Neural cell (in vitro differentiated cells): ENCODE data around the gene SEPTIN1. TPM values are rescaled to one million over a fixed set of nuclear protein-coding genes. Genes with fewer than 3 reads are reported as not detected.

ENCODE experiments used
- H2AFZ ChIP-seq: fragments of 200-600, 300-800 bp; sonication (generic), shearing (Covaris generic); 2 replicates; pipeline ENCODE4 v1.6.0; 2014; ENCODE audit warnings: low read depth, mild to moderate bottlenecking, antibody characterized with exemption, low read length, moderate library complexity
- H3F3A ChIP-seq: fragments of 200-600 bp; shearing (Covaris generic); 2 replicates; pipeline ENCODE4 v1.6.1; 2016; ENCODE audit warnings: mild to moderate bottlenecking, moderate library complexity, mixed read lengths, antibody characterized with exemption, low read length; ENCODE audit not compliant: insufficient read depth, poor library complexity, severe bottlenecking
- H3K27ac ChIP-seq: fragments of 200-600, 300-800 bp; sonication (generic), shearing (Covaris generic); 2 replicates; pipeline ENCODE4 v1.5.1; 2014; ENCODE audit warnings: mild to moderate bottlenecking, low read length, moderate library complexity
- H3K27me3 ChIP-seq: fragments of 300-800, 200-600 bp; sonication (generic), shearing (Covaris generic); 2 replicates; pipeline ENCODE4 v1.6.0; 2014; ENCODE audit warnings: mild to moderate bottlenecking, low read depth, low read length, moderate library complexity; ENCODE audit not compliant: insufficient read depth
- H3K36me3 ChIP-seq: fragments of 300-800, 200-600 bp; sonication (generic), shearing (Covaris generic); 2 replicates; pipeline ENCODE4 v1.5.1; 2014; ENCODE audit warnings: mild to moderate bottlenecking, antibody characterized with exemption, low read length, moderate library complexity; ENCODE audit not compliant: insufficient read depth
- H3K4me2 ChIP-seq: fragments of 300-800, 200-600 bp; sonication (generic), shearing (Covaris generic); 2 replicates; pipeline ENCODE4 v1.6.0; 2014; ENCODE audit warnings: mild to moderate bottlenecking, low read length
- H3K4me3 ChIP-seq: fragments of 300-800, 200-600 bp; sonication (generic), shearing (Covaris generic); 2 replicates; pipeline ENCODE4 v1.5.1; 2014; ENCODE audit warnings: mild to moderate bottlenecking, low read length, moderate library complexity
- H3K79me2 ChIP-seq: fragments of 200-600 bp; shearing (Covaris generic); replicated peaks from 2 replicates; pipeline ENCODE4 v1.6.0; 2014; ENCODE audit warnings: mild to moderate bottlenecking, low read length, moderate library complexity; ENCODE audit not compliant: insufficient read depth
- H3K9ac ChIP-seq: fragments of 300-800, 200-600 bp; sonication (generic), shearing (Covaris generic); 2 replicates; pipeline ENCODE4 v1.6.1; 2016; ENCODE audit warnings: mild to moderate bottlenecking, low read length, mixed read lengths
- H3K9me2 ChIP-seq: fragments of 200-600 bp; shearing (Covaris generic); 2 replicates; pipeline ENCODE4 v1.6.1; 2016; ENCODE audit warnings: mild to moderate bottlenecking, low read length, mixed read lengths; ENCODE audit not compliant: insufficient read depth
- H3K9me3 ChIP-seq: fragments of 200-600, 300-800 bp; sonication (generic), shearing (Covaris generic); 2 replicates; pipeline ENCODE4 v1.6.1; 2016; ENCODE audit warnings: mild to moderate bottlenecking, mixed run types, low read length, moderate library complexity, mixed read lengths
- H4K20me1 ChIP-seq: fragments of 200-600 bp; shearing (Covaris generic); 2 replicates; pipeline ENCODE4 v1.6.1; 2016; ENCODE audit warnings: mild to moderate bottlenecking, mixed run types; ENCODE audit not compliant: insufficient read depth
- EP300 ChIP-seq: fragments of 450-650 bp; conservative IDR thresholded peaks from 2 replicates; pipeline ENCODE4 v1.6.1; 2014; ENCODE audit warnings: antibody characterized with exemption, mild to moderate bottlenecking, moderate library complexity; ENCODE audit not compliant: poor library complexity, severe bottlenecking
- EZH2 ChIP-seq: fragments of 200-600, 300-800 bp; shearing (Covaris generic), sonication (generic); IDR thresholded peaks from 2 replicates; pipeline ENCODE4 v1.6.1; 2014; ENCODE audit warnings: antibody characterized with exemption, low read length, borderline replicate concordance, mild to moderate bottlenecking; ENCODE audit not compliant: insufficient read depth, poor library complexity, severe bottlenecking
- MXI1 ChIP-seq: fragments of 450-650 bp; conservative IDR thresholded peaks from 2 replicates; pipeline ENCODE4 v1.6.1; 2014; ENCODE audit warnings: antibody characterized with exemption, mild to moderate bottlenecking; ENCODE audit not compliant: poor library complexity, severe bottlenecking
- POLR2AphosphoS5 ChIP-seq: IDR thresholded peaks from 2 replicates; pipeline ENCODE4 v1.6.1; 2012
- RAD21 ChIP-seq: fragments of 450-650 bp; conservative IDR thresholded peaks from 2 replicates; pipeline ENCODE4 v1.6.1; 2014; ENCODE audit warnings: antibody characterized with exemption, mild to moderate bottlenecking, moderate library complexity
- SMC3 ChIP-seq: fragments of 450-650 bp; conservative IDR thresholded peaks from 2 replicates; pipeline ENCODE4 v1.6.1; 2014; ENCODE audit warnings: antibody characterized with exemption, mild to moderate bottlenecking, moderate library complexity; ENCODE audit not compliant: poor library complexity
- TAF1 ChIP-seq: IDR thresholded peaks from 2 replicates; pipeline ENCODE4 v1.6.1; 2012; ENCODE audit warnings: low read depth
- polyA plus RNA-seq: library from polyadenylated mRNA; depleted of rRNA; stranded (reverse); fragments of >200 nt; gene quantifications from 2 replicates; pipeline ENCODE4 v1.2.3, GENCODE V29; 2014
- TF ChIP-seq, protein P1 (sequence below): IDR thresholded peaks from 2 replicates; pipeline ENCODE4 v1.6.1; 2012; ENCODE audit warnings: borderline replicate concordance
- TF ChIP-seq, protein P2 (sequence below): fragments of 450-650 bp; IDR thresholded peaks from 2 replicates; pipeline ENCODE4 v1.5.1; 2014; ENCODE audit warnings: antibody characterized with exemption, mild to moderate bottlenecking, moderate library complexity; ENCODE audit not compliant: poor library complexity, severe bottlenecking

Gene SEPTIN1
- polyA plus RNA-seq, 1 donor from 2014 or later, result 0.38 TPM

- peak overlapping the region; percentile 59 for H3K27ac ChIP-seq
- no peaks in the 10 kb centered on the region for H3F3A ChIP-seq
- H3K9me2 ChIP-seq, result no peaks in the 10 kb centered on the region
- peak overlapping the region; percentile 85 for H3K9ac ChIP-seq
- H3K9me3 ChIP-seq, result no peaks in the 10 kb centered on the region
- H2AFZ ChIP-seq, result no peak overlapping the region
- peak overlapping the region; percentile 97 for H3K4me3 ChIP-seq
- H4K20me1 ChIP-seq, result peaks cover 24% of the 10 kb centered on the region
- TF ChIP-seq, protein P1, sequence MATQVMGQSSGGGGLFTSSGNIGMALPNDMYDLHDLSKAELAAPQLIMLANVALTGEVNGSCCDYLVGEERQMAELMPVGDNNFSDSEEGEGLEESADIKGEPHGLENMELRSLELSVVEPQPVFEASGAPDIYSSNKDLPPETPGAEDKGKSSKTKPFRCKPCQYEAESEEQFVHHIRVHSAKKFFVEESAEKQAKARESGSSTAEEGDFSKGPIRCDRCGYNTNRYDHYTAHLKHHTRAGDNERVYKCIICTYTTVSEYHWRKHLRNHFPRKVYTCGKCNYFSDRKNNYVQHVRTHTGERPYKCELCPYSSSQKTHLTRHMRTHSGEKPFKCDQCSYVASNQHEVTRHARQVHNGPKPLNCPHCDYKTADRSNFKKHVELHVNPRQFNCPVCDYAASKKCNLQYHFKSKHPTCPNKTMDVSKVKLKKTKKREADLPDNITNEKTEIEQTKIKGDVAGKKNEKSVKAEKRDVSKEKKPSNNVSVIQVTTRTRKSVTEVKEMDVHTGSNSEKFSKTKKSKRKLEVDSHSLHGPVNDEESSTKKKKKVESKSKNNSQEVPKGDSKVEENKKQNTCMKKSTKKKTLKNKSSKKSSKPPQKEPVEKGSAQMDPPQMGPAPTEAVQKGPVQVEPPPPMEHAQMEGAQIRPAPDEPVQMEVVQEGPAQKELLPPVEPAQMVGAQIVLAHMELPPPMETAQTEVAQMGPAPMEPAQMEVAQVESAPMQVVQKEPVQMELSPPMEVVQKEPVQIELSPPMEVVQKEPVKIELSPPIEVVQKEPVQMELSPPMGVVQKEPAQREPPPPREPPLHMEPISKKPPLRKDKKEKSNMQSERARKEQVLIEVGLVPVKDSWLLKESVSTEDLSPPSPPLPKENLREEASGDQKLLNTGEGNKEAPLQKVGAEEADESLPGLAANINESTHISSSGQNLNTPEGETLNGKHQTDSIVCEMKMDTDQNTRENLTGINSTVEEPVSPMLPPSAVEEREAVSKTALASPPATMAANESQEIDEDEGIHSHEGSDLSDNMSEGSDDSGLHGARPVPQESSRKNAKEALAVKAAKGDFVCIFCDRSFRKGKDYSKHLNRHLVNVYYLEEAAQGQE, result no peak
- TF ChIP-seq RAD21, result no peak
- TF ChIP-seq SMC3, result no peak
- no peak for TF ChIP-seq EP300
- no peak for TF ChIP-seq EZH2
- TF ChIP-seq POLR2AphosphoS5, result no peak
- no peak for TF ChIP-seq TAF1
- TF ChIP-seq MXI1, result no peak
- TF ChIP-seq, protein P2, sequence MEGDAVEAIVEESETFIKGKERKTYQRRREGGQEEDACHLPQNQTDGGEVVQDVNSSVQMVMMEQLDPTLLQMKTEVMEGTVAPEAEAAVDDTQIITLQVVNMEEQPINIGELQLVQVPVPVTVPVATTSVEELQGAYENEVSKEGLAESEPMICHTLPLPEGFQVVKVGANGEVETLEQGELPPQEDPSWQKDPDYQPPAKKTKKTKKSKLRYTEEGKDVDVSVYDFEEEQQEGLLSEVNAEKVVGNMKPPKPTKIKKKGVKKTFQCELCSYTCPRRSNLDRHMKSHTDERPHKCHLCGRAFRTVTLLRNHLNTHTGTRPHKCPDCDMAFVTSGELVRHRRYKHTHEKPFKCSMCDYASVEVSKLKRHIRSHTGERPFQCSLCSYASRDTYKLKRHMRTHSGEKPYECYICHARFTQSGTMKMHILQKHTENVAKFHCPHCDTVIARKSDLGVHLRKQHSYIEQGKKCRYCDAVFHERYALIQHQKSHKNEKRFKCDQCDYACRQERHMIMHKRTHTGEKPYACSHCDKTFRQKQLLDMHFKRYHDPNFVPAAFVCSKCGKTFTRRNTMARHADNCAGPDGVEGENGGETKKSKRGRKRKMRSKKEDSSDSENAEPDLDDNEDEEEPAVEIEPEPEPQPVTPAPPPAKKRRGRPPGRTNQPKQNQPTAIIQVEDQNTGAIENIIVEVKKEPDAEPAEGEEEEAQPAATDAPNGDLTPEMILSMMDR, result no peak
- H3K79me2 ChIP-seq, result peaks cover 46% of the 10 kb centered on the region
- H3K27me3 ChIP-seq, result no peaks in the 10 kb centered on the region
- peak overlapping the region; percentile 98 for H3K4me2 ChIP-seq
- H3K36me3 ChIP-seq, result no peaks in the 10 kb centered on the region
Measured at GRCh38 chr16:30369091-30369937, 13.0 kb downstream of the SEPTIN1 start.

- peak overlapping the region; percentile 97 for H3K4me3 ChIP-seq
- H3K79me2 ChIP-seq, result peaks cover 46% of the 10 kb centered on the region
- peak overlapping the region; percentile 85 for H3K9ac ChIP-seq
- H3K9me3 ChIP-seq, result no peaks in the 10 kb centered on the region
- H4K20me1 ChIP-seq, result peaks cover 24% of the 10 kb centered on the region
- H3K4me2 ChIP-seq, result peak overlapping the region; percentile 98
- H3K27ac ChIP-seq, result peak overlapping the region; percentile 59
- no peaks in the 10 kb centered on the region for H3K9me2 ChIP-seq
- TF ChIP-seq, protein P2, result no peak
- TF ChIP-seq, protein P1, result no peak
- TF ChIP-seq POLR2AphosphoS5 (no peak), MXI1 (no peak), RAD21 (no peak), SMC3 (no peak), EP300 (no peak)
- H2AFZ ChIP-seq, result no peak overlapping the region
- no peaks in the 10 kb centered on the region for H3K36me3 ChIP-seq
- no peaks in the 10 kb centered on the region for H3F3A ChIP-seq
- no peaks in the 10 kb centered on the region for H3K27me3 ChIP-seq
Measured at GRCh38 chr16:30368792-30369090, 13.6 kb downstream of the SEPTIN1 start.
